HepG2 (cell line): ENCODE data around the gene KCNT1. TPM values are rescaled to one million over a fixed set of nuclear protein-coding genes. Genes with fewer than 3 reads are reported as not detected.

Experiments
- ATAC-seq: fragments of 200-7000 bp; cut with Tn5 transposase; 3 replicates; pipeline ENCODE4 v1.9.1; 2020; ENCODE audit warnings: mild to moderate bottlenecking, moderate library complexity
- BruUV-seq: library from RNA; stranded (reverse); fragments of 400-500 nt; replicated peaks from 2 replicates; lab custom pipeline; 2021; lab: Mats Ljungman, UMichigan
- CTCF ChIA-PET: fragments of 300-600 bp; formaldehyde crosslinking; extraction: SDS; loops from one replicate; lab custom pipeline; 2021; ENCODE audit warnings: low total read pairs, inconsistent platforms, low intra/inter-chr PET ratio; lab: Yijun Ruan, JAX
- POLR2A ChIA-PET: fragments of 350-600 bp; sonication (Branson Sonifier 250); formaldehyde crosslinking; loops from one replicate; lab custom pipeline; 2020; ENCODE audit warnings: antibody characterized with exemption, inconsistent platforms; lab: Yijun Ruan, JAX
- DNase-seq: peaks from one replicate; pipeline ENCODE4 v3.0.0-alpha.2; 2015; ENCODE audit warnings: low spot score
- FAIRE-seq: peaks from 3 replicates; lab custom pipeline; 2011; peaks lifted over from hg19 to GRCh38; lab: Jason Lieb, UNC
- H2AFZ ChIP-seq: one replicate; pipeline ENCODE4 v1.6.1; 2011; ENCODE audit warnings: low read length, inconsistent platforms
- H3K27ac ChIP-seq: fragments of 300-600 bp; 3 replicates; pipeline ENCODE4 v1.8.0; 2011; ENCODE audit warnings: mixed run types, mild to moderate bottlenecking, mixed read lengths, low read length, inconsistent platforms; ENCODE audit not compliant: insufficient read depth; ENCODE audit errors: extremely low read length
- H3K27me3 ChIP-seq, 2 experiments: fragments of 200-600 bp in 1 of 2; 2 replicates in 1 of 2; 3 replicates in 1 of 2; pipeline versions ENCODE4 v1.6.0 to v1.8.0; 2011; ENCODE audit warnings: low read length in 2 of 2, mild to moderate bottlenecking in 2 of 2, moderate library complexity in 2 of 2, inconsistent platforms in 1 of 2; ENCODE audit not compliant: insufficient read depth in 2 of 2, control insufficient read depth in 1 of 2
- H3K36me3 ChIP-seq, 2 experiments: fragments of 200-600 bp in 1 of 2; replicated peaks in 1 of 2; 2 replicates in 1 of 2; 3 replicates in 1 of 2; pipeline versions ENCODE4 v1.5.1 to v1.8.0; 2011; ENCODE audit warnings: low read length in 2 of 2, inconsistent platforms in 1 of 2; ENCODE audit not compliant: insufficient read depth in 2 of 2, control insufficient read depth in 1 of 2
- H3K4me1 ChIP-seq: 2 replicates; pipeline ENCODE4 v1.5.1; 2012; ENCODE audit warnings: low read length, inconsistent platforms; ENCODE audit not compliant: insufficient read depth
- H3K4me2 ChIP-seq: 2 replicates; pipeline ENCODE4 v1.6.0; 2011; ENCODE audit warnings: low read depth, low read length, inconsistent platforms
- H3K4me3 ChIP-seq, 3 experiments: fragments of 200-600 bp in 1 of 3; sonication (generic), shearing (Covaris generic) in 1 of 3; replicated peaks in 1 of 3; 2 replicates each; pipeline ENCODE4 v1.5.1; 2011 to 2016; ENCODE audit warnings: low read length in 3 of 3, inconsistent platforms in 2 of 3, low read depth in 2 of 3, mild to moderate bottlenecking in 2 of 3, control low read depth in 1 of 3, mixed read lengths in 1 of 3; ENCODE audit not compliant: insufficient read depth in 1 of 3
- H3K79me2 ChIP-seq: one replicate; pipeline ENCODE4 v1.6.1; 2011; ENCODE audit warnings: low read length, inconsistent platforms; ENCODE audit not compliant: insufficient read depth
- H3K9ac ChIP-seq: 2 replicates; pipeline ENCODE4 v1.6.0; 2011; ENCODE audit warnings: mild to moderate bottlenecking, low read depth, low read length, inconsistent platforms; ENCODE audit not compliant: insufficient read depth
- H3K9me3 ChIP-seq: 2 replicates; pipeline ENCODE4 v1.5.1; 2012; ENCODE audit warnings: mild to moderate bottlenecking, low read length
- H4K20me1 ChIP-seq: 2 replicates; pipeline ENCODE4 v1.6.0; 2011; ENCODE audit warnings: inconsistent platforms, mild to moderate bottlenecking, low read length, moderate library complexity; ENCODE audit not compliant: insufficient read depth
- JDP2 ChIP-seq: sonication (generic); formaldehyde crosslinking; IDR thresholded peaks from 2 replicates; pipeline ENCODE4 v1.8.1; 2022; ENCODE audit warnings: missing genetic modification reagents, borderline replicate concordance
- KAT8 ChIP-seq: IDR thresholded peaks from 2 replicates; pipeline ENCODE4 v1.6.1; 2016; ENCODE audit warnings: missing genetic modification reagents, missing compliant biosample characterization
- KIAA2018 ChIP-seq: sonication (generic); formaldehyde crosslinking; IDR thresholded peaks from 2 replicates; pipeline ENCODE4 v1.5.0; 2020; ENCODE audit warnings: mild to moderate bottlenecking, missing genetic modification reagents, borderline replicate concordance
- NKX3-1 ChIP-seq: sonication (generic); formaldehyde crosslinking; IDR thresholded peaks from 2 replicates; pipeline ENCODE4 v1.5.0; 2020; ENCODE audit warnings: missing genetic modification reagents
- RFX3 ChIP-seq: IDR thresholded peaks from 2 replicates; pipeline ENCODE4 v1.6.1; 2016; ENCODE audit warnings: missing biosample characterization, missing genetic modification reagents
- SMARCC2 ChIP-seq: fragments of 450-650 bp; IDR thresholded peaks from 2 replicates; pipeline ENCODE4 v1.6.1; 2017; ENCODE audit warnings: antibody characterized with exemption, mild to moderate bottlenecking
- ZFP62 ChIP-seq: sonication (generic); formaldehyde crosslinking; IDR thresholded peaks from 2 replicates; pipeline ENCODE4 v1.4.0; 2020; ENCODE audit warnings: missing genetic modification reagents
- ZFP82 ChIP-seq: sonication (generic); formaldehyde crosslinking; IDR thresholded peaks from 2 replicates; pipeline ENCODE4 v1.5.1; 2020; ENCODE audit warnings: mild to moderate bottlenecking, missing genetic modification reagents, borderline replicate concordance
- ZNF367 ChIP-seq: sonication (generic); formaldehyde crosslinking; IDR thresholded peaks from 2 replicates; pipeline ENCODE4 v1.4.0; 2020; ENCODE audit warnings: missing genetic modification reagents, borderline replicate concordance
- ZNF460 ChIP-seq: sonication (generic); formaldehyde crosslinking; IDR thresholded peaks from 2 replicates; pipeline ENCODE4 v1.5.1; 2020; ENCODE audit warnings: missing genetic modification reagents, mild to moderate bottlenecking, borderline replicate concordance
- ZNF546 ChIP-seq: sonication (generic); formaldehyde crosslinking; conservative IDR thresholded peaks from 2 replicates; pipeline ENCODE4 v1.8.1; 2023; ENCODE audit warnings: mild to moderate bottlenecking, missing genetic modification reagents
- ZNF639 ChIP-seq: conservative IDR thresholded peaks from 2 replicates; pipeline ENCODE4 v1.6.1; 2018; ENCODE audit warnings: missing genetic modification reagents
- ZSCAN31 ChIP-seq: sonication (generic); formaldehyde crosslinking; IDR thresholded peaks from 2 replicates; pipeline ENCODE4 v1.5.0; 2020; ENCODE audit warnings: low read depth, mild to moderate bottlenecking, missing genetic modification reagents
- WGBS: methylation state at CpG from one replicate; pipeline ENCODE4 v1.1.6; 2017; ENCODE audit warnings: low lambda C conversion rate; 5-methylcytosine and 5-hydroxymethylcytosine counted together
- in situ Hi-C: cut with HindIII; loops from 2 replicates; pipeline ENCODE4 v1.10.0; 2017; ENCODE audit warnings: low pct_unique_long_range_greater_than_20kb; ENCODE audit not compliant: extremely low pct_ligation_motif_present
- intact Hi-C: fragments of 100-400 bp; cut with micrococcal nuclease; formaldehyde crosslinking; loops from one replicate; pipeline ENCODE4 v1.10.0; 2022; ENCODE audit not compliant: unreplicated experiment
- polyA plus RNA-seq, 8 experiments: library from polyadenylated mRNA; depleted of rRNA in 3 of 8; stranded (reverse) in 7 of 8; unstranded in 1 of 8; fragments of >200 nt; fragmentation: Illumina TruSeq in 4 of 8; extraction: Trizol in 4 of 8; gene quantifications; 2 replicates each; pipeline versions ENCODE4 v1.2.1 to v1.2.3, GENCODE V29; 2011 to 2016; ENCODE audit warnings: low read depth in 4 of 8, missing spikeins in 1 of 8, mixed read lengths in 1 of 8; ENCODE audit not compliant: insufficient read depth in 1 of 8
- total RNA-seq, 5 experiments: library from RNA; depleted of rRNA; stranded (reverse); fragments of >200 nt; fragmentation: Illumina TruSeq; extraction: Trizol; gene quantifications; 2 replicates each; pipeline ENCODE4 v1.2.3, GENCODE V29; 2016; ENCODE audit warnings: low read depth in 1 of 5

KCNT1 gene
- total and polyA plus RNA-seq, 2 of the 13 experiments (the other 11 are each of a cell fraction or from before 2014, with no cell fraction given) = not detected

DNA sequence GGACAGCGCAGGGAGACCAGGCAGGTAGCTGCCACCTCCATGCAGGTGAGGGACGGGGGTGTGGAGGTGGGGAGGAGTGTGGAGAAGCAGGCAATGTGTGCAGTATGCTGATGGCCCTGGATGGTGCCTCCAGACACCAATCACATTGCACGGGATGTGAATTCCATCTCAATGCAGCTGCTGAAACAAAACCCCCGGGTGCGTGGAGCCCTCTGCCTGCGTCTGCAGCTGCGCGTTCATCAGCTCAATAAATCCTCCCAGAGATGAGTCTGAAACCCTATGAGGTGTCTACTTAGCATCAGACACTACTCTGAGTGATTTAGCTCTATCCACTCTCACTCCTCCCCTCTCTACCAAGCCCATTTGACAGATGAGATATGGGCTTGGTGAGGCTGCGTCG, 13.0 kb upstream of the KCNT1 start:
- no peak overlapping the region for H3K4me3 ChIP-seq
- TF ChIP-seq ZNF367 (CRISPR knock-in tag) (no peak), ZFP62 (CRISPR knock-in tag) (no peak), ZSCAN31 (CRISPR knock-in tag) (no peak), JDP2 (CRISPR knock-in tag) (no peak), RFX3 (CRISPR knock-in tag) (no peak), NKX3-1 (CRISPR knock-in tag) (no peak), KIAA2018 (no peak), SMARCC2 (no peak), ZNF639 (no peak), KAT8 (no peak), ZNF546 (CRISPR knock-in tag) (no peak), ZNF460 (CRISPR knock-in tag) (no peak), ZFP82 (CRISPR knock-in tag) (no peak)
- H3K9me3 ChIP-seq = no peaks in the 10 kb centered on the region
- FAIRE-seq (no peak), ATAC-seq (no peak), DNase-seq (no peak)
- no peak overlapping the region for H2AFZ ChIP-seq
- peaks cover 25 to 87% of the 10 kb centered on the region in 2 experiments; a peak in 4 of 5 replicates for H3K27me3 ChIP-seq
- H4K20me1 ChIP-seq = peaks cover 2% of the 10 kb centered on the region; the same call in 1 of the 2 replicates
- intact Hi-C loops = no loop called here
- H3K4me2 ChIP-seq = no peak overlapping the region
- H3K9ac ChIP-seq = no peak overlapping the region
- H3K36me3 ChIP-seq = no peaks in the 10 kb centered on the region
- H3K27ac ChIP-seq = no peak overlapping the region
- 6% methylated on average over 6 of the region's 10 CpGs for WGBS
- in situ Hi-C loops = no loop called here
- no peaks in the 10 kb centered on the region for H3K4me1 ChIP-seq
- BruUV-seq = no TSS peak
- POLR2A ChIA-PET = no interaction called here
- H3K79me2 ChIP-seq = no peaks in the 10 kb centered on the region
- CTCF ChIA-PET = no interaction called here
